Panc1 (cell line): ENCODE results near the gene COPZ2. TPM values are rescaled to one million over a fixed set of nuclear protein-coding genes. Genes with fewer than 3 reads are reported as not detected.
A peak's percentile ranks its signal among the peaks of the same experiment; 100 is the strongest.

Experiments used
- ATAC-seq: fragments of 200-7000 bp; cut with Tn5 transposase; 2 replicates; pipeline ENCODE4 v1.9.1; 2020; ENCODE audit warnings: mild to moderate bottlenecking, moderate library complexity
- BruUV-seq: library from RNA; stranded (reverse); fragments of 400-500 nt; replicated peaks from 2 replicates; lab custom pipeline; 2021; lab: Mats Ljungman, UMichigan
- CTCF ChIA-PET: fragments of 300-600 bp; sonication (Branson Sonifier 250); formaldehyde crosslinking; loops from one replicate; lab custom pipeline; 2022; ENCODE audit warnings: antibody characterized with exemption; lab: Charles Lee
- POLR2A ChIA-PET: fragments of 300-600 bp; sonication (Branson Sonifier 250); formaldehyde crosslinking; loops from one replicate; lab custom pipeline; 2022; ENCODE audit warnings: antibody characterized with exemption; lab: Charles Lee
- DNase-seq: peaks from one replicate; pipeline ENCODE4 v3.0.0-alpha.2; 2010; ENCODE audit warnings: low read depth, low spot score
- H3K27ac ChIP-seq: 2 replicates; pipeline ENCODE4 v1.5.1; 2011; ENCODE audit warnings: mild to moderate bottlenecking, low read length, inconsistent platforms
- H3K27me3 ChIP-seq: fragments of 200-500 bp; sonication (Bioruptor generic); 2 replicates; pipeline ENCODE4 v1.6.0; 2014; ENCODE audit warnings: low read length, inconsistent platforms; ENCODE audit not compliant: control insufficient read depth, insufficient read depth
- H3K36me3 ChIP-seq: fragments of 200-500 bp; sonication (Bioruptor generic); 2 replicates; pipeline ENCODE4 v1.5.1; 2014; ENCODE audit warnings: inconsistent platforms, mild to moderate bottlenecking, low read length, moderate library complexity; ENCODE audit not compliant: control insufficient read depth, insufficient read depth
- H3K4me1 ChIP-seq: 2 replicates; pipeline ENCODE4 v1.5.1; 2011; ENCODE audit warnings: inconsistent platforms, mild to moderate bottlenecking, low read length, moderate library complexity; ENCODE audit not compliant: control insufficient read depth, insufficient read depth
- H3K4me3 ChIP-seq, 2 experiments: 2 replicates each; pipeline ENCODE4 v1.5.1; 2011 to 2012; ENCODE audit warnings: low read depth in 2 of 2, low read length in 2 of 2, mild to moderate bottlenecking in 2 of 2, inconsistent platforms in 1 of 2, moderate library complexity in 1 of 2
- H3K9me3 ChIP-seq: fragments of 200-500 bp; sonication (Bioruptor generic); 2 replicates; pipeline ENCODE4 v1.5.1; 2014; ENCODE audit warnings: low read depth, mild to moderate bottlenecking, inconsistent platforms, low read length, moderate library complexity; ENCODE audit not compliant: control insufficient read depth, insufficient read depth
- CTCF ChIP-seq: fragments of 450-650 bp; IDR thresholded peaks from 2 replicates; pipeline ENCODE4 v1.5.1; 2017; ENCODE audit warnings: mild to moderate bottlenecking
- POLR2AphosphoS5 ChIP-seq: IDR thresholded peaks from 2 replicates; pipeline ENCODE4 v1.6.1; 2012; ENCODE audit warnings: mild to moderate bottlenecking, low read depth, low read length, moderate library complexity
- REST ChIP-seq, 2 experiments: IDR thresholded peaks; 2 replicates each; pipeline ENCODE4 v1.6.1; 2011 to 2012; ENCODE audit warnings: low read depth in 2 of 2, control low read depth in 1 of 2, low read length in 1 of 2, mild to moderate bottlenecking in 1 of 2, moderate library complexity in 1 of 2; ENCODE audit not compliant: insufficient read depth in 1 of 2
- SIN3A ChIP-seq: IDR thresholded peaks from 2 replicates; pipeline ENCODE4 v1.6.1; 2012; ENCODE audit warnings: low read depth, mild to moderate bottlenecking, low read length, moderate library complexity, borderline replicate concordance; ENCODE audit not compliant: insufficient read depth
- TCF7L2 ChIP-seq: IDR thresholded peaks from 2 replicates; pipeline ENCODE4 v1.6.1; 2011; ENCODE audit warnings: mild to moderate bottlenecking, low read depth, low read length, inconsistent platforms
- in situ Hi-C: cut with HindIII; loops from 2 replicates; pipeline ENCODE4 v1.10.0; 2016; ENCODE audit warnings: low sequenced_read_pairs, low pct_unique_long_range_greater_than_20kb
- intact Hi-C: fragments of 100-400 bp; cut with micrococcal nuclease; formaldehyde crosslinking; loops from one replicate; pipeline ENCODE4 v1.10.0; 2022; ENCODE audit not compliant: unreplicated experiment
- total RNA-seq: library from RNA; stranded (reverse); gene quantifications from one replicate; pipeline ENCODE4 v1.2.1, GENCODE V29; 2021; ENCODE audit not compliant: unreplicated experiment

The COPZ2 gene
- total RNA-seq, 1 experiment from 2014 or later: 5.4 TPM

GRCh38 chr17:48051283-48051682 is 13.7 kb upstream of the COPZ2 start:
- intact Hi-C loops: no loop called here
- Histone ChIP-seq H3K27ac (peak overlapping the region; percentile 78), H3K4me3 (peak overlapping the region; percentile 3 to 82; a peak in 3 of 4 replicates), H3K27me3 (no peaks in the 10 kb centered on the region), H3K9me3 (no peaks in the 10 kb centered on the region), H3K36me3 (peaks cover 16% of the 10 kb centered on the region), H3K4me1 (peaks cover 67% of the 10 kb centered on the region)
- no peak for TF ChIP-seq REST (IDR thresholded peaks at IDR 0.05; ENCODE audit: insufficient read depth in 1 of 2, low read depth in 2 of 2, low read length in 1 of 2)
- no peak for TF ChIP-seq POLR2AphosphoS5
- no peak for TF ChIP-seq SIN3A
- TF ChIP-seq CTCF: no peak
- no peak for TF ChIP-seq TCF7L2
- in situ Hi-C loops: no loop called here
- ChIA-PET CTCF (no interaction called here), POLR2A (interaction anchor here (0.5 kb wide), 1 partner anchor 27 kb away, joined by 4 read pairs; no protein-coding TSS in a partner anchor)
- no TSS peak for BruUV-seq
- no peak for DNase-seq
- no peak for ATAC-seq

GRCh38 chr17:48048384-48049126 is 11.0 kb upstream of the COPZ2 start:
- DNase-seq (peak; percentile 61), ATAC-seq (peak; percentile 89)
- intact Hi-C loops (no loop called here), in situ Hi-C loops (no loop called here)
- Histone ChIP-seq H3K27me3 (no peaks in the 10 kb centered on the region), H3K4me1 (peaks cover 51% of the 10 kb centered on the region), H3K9me3 (no peaks in the 10 kb centered on the region), H3K27ac (peak overlapping the region; percentile 93), H3K4me3 (peak overlapping the region; percentile 77 to 82), H3K36me3 (peaks cover 13% of the 10 kb centered on the region; the same call in 1 of the 2 replicates)
- BruUV-seq: no TSS peak
- TF ChIP-seq CTCF (no peak), SIN3A (peak; percentile 73; the same call in 1 of the 2 replicates), TCF7L2 (no peak), POLR2AphosphoS5 (peak; percentile 78), REST (IDR thresholded peaks at IDR 0.05; ENCODE audit: insufficient read depth in 1 of 2, low read depth in 2 of 2, low read length in 1 of 2) (0 out of 4 replicates have a peak, but pooled peaks of 1 of the 2 experiments have one; percentile 17)
- ChIA-PET POLR2A (interaction anchor here (0.6 to 1.9 kb wide), 6 partner anchors 9 to 259 kb away, joined by 3 to 9 read pairs (median 4); partner anchors contain the start of gene PNPO), CTCF (interaction anchor here (0.6 to 1.4 kb wide), 8 partner anchors 10 to 800 kb away, joined by 3 read pairs; partner anchors contain the start of gene CDK5RAP3)
